ENCODE results near the gene PHLDA1.

Gene PHLDA1

DNA sequence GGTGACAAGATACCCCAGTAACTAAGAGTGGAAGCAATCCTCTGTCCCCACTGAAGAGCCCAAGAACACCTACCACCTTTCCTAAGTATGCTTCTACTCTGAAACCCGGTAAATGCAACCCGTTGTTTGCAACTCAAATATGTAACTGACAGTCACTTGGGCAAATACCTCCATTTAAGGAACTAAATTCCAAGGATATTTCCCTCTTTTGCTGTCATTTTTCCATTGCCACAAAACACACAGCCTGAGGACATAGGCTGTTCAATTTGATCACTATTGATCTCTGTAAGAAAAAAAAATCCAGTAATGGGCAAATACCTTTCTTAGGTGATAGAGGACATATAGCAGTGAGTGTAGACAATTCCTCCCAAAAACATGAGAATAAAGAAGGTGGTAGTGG, 6.6 kb upstream of the PHLDA1 start:
- in situ Hi-C loops (cut with MboI; ENCODE audit: low sequenced_read_pairs) = no loop called here

- in situ Hi-C loops (cut with MboI; ENCODE audit: low sequenced_read_pairs) = no loop called here
Measured at GRCh38 chr12:76037130-76038103, 5.8 kb upstream of the PHLDA1 start.

DNA sequence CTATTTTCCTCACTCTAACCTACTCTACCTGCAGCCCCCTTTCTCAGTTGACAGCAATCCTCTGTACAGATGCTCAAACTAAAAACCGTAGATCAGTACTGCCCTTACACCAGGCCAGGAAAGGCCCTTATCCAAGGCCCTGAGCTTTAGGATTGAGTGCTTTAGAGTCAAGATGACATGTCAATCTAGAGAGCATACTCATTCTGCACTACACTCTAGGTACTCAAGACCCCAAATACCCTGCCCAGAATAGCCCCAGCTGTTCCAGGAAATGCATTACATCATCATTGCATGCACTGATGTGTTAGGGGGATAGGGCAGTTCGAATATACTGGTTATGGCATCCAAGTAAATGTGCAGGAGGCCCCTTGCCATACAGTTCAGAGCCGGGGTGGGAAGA, 3.5 kb upstream of the PHLDA1 start:
- in situ Hi-C loops (cut with MboI; ENCODE audit: low sequenced_read_pairs) = no loop called here

DNA sequence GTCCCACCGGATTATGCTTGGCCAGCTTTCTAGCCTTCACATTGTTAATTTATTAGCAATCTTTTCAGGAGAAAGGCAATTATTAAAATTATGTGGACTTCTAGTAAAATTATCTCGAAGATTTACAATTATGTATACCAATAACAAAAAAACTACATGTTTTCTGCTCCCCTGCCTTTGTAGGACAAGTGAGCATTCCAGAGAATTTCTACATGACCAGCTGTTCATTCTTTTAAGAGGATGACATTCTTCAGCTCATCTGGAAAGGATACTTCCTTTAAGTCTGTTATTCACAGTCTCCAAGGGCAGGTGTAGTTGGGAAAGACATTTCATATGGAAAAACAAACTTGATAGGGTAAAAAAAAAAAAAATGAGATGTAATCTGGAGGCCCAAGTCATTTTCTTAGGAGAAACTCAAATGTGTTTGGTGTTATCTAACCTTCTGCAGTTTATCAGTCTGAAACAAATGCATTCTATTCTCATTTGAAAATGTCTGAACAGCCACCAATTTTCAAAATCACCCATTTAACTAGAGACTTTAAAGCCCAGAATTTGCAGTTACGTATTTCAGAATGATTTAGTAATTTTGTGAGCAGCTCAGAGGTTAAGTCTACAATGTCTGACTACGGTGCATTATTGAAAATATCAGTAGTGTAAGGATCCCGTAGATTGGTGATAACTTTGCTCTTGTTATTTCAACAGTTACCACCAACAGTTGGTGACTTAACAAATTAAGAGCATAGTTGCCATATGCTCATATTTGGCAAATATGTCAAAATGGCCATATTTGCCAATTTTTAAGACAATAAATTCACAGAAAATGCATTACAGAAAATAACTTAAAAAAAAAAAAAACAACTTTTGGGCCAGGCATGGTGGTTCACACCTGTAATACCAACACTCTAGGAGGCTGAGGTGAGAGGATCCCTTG, 1.8 kb upstream of the PHLDA1 start:
- in situ Hi-C loops (cut with MboI; ENCODE audit: low sequenced_read_pairs) = no loop called here

GRCh38 chr12:76032043-76032981, 736 bp upstream of the PHLDA1 start:
- in situ Hi-C loops (cut with MboI; ENCODE audit: low sequenced_read_pairs) = no loop called here

GRCh38 chr12:76031081-76031413, 529 bp downstream of the PHLDA1 start:
- in situ Hi-C loops (cut with MboI; ENCODE audit: low sequenced_read_pairs) = no loop called here

- in situ Hi-C loops (cut with MboI; ENCODE audit: low sequenced_read_pairs) = no loop called here
Measured at GRCh38 chr12:76030341-76031080, 1.1 kb downstream of the PHLDA1 start.

- in situ Hi-C loops (cut with MboI; ENCODE audit: low sequenced_read_pairs) = no loop called here
Measured at GRCh38 chr12:76029982-76030340, 1.6 kb downstream of the PHLDA1 start.

DNA sequence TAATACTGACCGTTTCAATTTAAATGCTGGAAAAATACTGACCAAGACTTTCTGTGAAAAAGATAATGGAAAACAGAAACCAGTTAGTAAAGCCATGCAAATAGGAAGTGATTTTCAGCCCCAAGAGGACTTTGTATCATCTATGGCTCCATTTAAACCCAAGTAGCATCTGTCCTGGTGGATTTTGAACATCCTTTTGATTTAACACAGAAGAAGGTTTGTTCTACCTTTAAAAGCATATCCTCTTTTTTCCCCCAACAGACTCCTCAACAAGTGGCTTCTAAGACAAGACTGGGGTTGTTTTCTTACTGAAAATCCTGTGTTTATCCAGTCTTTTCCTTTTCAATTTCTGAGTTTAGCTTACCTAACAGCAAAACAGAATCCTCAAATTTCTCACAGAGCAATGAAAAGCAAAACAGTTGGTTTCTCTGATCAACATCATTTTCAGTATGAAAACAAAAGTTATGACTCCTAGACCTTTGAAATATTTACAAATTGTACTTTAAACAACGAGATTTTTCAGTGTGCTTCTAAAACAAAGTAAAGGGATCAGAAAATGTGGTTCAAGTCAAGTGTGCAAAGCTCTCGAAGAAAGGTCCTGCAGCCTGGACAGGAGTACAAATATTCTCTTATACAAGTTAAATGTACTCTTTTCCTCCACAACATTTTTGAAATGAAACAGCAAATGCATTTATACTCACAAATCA, 2.9 kb downstream of the PHLDA1 start:
- in situ Hi-C loops (cut with MboI; ENCODE audit: low sequenced_read_pairs) = no loop called here

GRCh38 chr12:76026643-76027063, 4.9 kb downstream of the PHLDA1 start:
- in situ Hi-C loops (cut with MboI; ENCODE audit: low sequenced_read_pairs) = no loop called here

GRCh38 chr12:76025601-76026575, 5.7 kb downstream of the PHLDA1 start:
- in situ Hi-C loops (cut with MboI; ENCODE audit: low sequenced_read_pairs) = no loop called here

DNA sequence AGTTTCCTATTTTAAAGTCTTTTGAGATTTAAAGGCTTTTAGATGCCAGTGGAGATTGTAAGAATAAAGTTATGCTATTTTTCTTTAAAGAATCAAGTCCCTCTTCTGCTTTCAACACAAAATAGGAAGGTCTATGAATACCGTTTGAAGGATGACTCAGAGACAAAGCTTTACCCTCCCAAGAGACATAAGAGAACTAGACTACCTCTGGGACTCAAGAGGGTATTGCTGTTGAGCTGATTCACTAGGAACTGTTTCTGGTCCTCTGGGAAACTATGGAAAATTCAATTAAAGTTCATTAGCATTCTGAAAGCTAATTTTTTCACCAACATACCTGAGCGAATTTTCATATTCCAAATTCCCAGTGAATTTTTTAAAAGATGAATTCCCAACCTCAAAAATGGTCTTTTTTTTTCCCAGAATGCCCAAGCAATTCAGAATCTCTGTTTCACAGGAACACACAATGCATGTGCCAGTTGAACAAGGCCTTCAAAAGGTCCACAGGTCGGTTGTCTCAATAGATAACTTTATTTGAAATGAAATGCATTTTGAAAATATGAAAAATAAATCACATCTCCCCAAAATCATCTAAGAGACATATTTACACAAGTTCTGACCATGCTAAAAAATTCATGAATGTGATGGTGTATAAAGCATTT, 6.5 kb downstream of the PHLDA1 start:
- in situ Hi-C loops (cut with MboI; ENCODE audit: low sequenced_read_pairs) = no loop called here

- in situ Hi-C loops (cut with MboI; ENCODE audit: low sequenced_read_pairs) = no loop called here
Measured at GRCh38 chr12:76024102-76024781, 7.3 kb downstream of the PHLDA1 start.

DNA sequence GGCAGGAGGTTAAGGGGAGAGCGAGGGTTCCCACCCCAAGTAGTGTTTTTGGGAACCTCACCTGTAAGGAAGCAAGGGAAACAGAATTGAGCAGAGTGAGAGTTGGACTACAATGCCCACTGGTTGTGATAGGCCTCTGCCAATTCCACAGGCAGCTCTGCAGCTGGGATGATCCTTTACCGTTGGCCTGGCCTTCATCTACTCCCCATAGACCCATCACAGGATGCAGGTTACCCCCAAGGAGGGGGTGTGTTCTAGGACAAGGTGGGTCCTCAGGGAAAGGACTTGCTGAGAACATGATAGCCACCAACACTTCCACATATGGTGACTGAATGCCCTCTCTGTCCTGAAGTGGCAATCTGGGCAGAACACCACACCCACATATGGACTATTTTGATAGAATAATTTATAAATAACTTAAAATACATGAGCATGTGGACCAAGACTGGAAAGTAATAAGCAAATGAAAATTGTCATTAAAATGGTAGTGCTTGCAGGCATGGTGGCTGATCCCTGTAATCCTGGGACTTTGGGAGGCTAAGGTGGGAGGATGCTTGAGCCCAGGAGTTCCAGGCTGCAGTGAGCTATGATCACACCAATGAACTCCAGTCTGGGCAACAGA, 8.4 kb downstream of the PHLDA1 start:
- in situ Hi-C loops (cut with MboI; ENCODE audit: low sequenced_read_pairs) = no loop called here

DNA sequence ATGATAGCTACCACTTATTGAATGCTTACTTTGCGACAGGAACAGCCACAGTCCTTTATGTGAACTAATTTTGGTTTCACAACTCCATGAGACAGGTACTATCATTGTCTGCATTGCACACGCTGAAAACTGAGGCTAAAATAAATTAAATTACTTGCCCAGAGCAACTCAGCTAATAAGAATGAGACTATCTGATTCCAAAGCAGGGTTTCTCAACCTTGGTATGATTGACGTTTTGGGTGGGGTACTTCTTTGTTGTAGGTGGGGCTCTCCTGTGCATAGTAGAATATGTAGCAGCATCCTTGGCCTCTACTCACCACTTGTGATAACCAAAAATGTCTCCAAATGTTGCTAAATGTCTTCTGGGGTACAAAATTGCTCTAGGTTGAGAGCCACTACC, 9.1 kb downstream of the PHLDA1 start:
- in situ Hi-C loops (cut with MboI; ENCODE audit: low sequenced_read_pairs) = no loop called here

DNA sequence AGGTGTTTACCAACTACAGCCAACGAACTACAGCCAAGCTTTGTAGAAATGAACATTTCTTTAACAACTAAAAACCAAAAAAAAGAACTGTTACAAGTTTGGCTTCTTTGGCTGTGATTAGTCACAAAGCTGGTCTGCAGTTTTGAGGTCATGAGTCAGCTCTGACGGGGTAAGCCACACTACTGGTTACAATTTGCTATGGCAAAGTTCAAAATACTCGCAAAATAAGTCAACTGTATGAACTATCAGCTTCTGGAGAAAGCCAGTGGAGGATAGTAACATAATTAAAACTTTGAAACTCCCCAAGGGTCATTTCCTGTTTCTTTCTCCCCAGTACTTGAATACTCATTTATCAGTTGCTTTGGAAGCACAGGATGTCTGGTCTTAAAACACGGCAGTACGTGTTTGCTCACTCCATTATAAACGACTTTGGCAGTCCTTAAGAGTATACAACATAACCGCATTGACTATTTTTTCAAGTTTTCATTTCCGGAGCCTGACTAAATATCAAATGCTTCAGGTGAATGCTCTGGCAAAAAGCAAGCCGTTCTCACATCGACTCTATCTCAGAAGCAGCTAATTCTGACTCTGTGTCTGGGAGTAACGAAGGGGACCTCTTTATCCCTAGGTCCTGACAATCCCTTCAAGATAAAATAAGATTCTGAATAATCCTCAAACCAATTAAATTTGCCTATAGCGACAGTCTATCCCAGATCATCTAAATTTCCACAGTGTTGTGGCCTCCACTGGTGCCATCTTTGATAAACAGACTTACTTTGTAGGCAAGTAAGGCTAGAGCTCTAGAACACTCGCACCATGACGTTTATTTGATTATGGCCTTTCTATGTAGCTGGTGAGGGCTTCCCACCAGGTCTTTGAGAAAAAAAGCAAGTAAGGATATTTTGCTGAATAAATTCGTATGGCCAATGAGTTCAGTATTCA, 10.6 kb downstream of the PHLDA1 start:
- in situ Hi-C loops (cut with MboI; ENCODE audit: low sequenced_read_pairs) = no loop called here
